Heart left ventricle (tissue), 13 donors: ENCODE results near the gene NOVA2.

Experiments
- CTCF ChIP-seq, 12 donors: fragments of 200-600 bp; sonication (generic) in 4 of 12; IDR thresholded peaks; one replicate each; pipeline versions ENCODE4 v1.5.0 to v1.8.0; 2018 to 2022; ENCODE audit warnings: antibody characterized with exemption in 12 of 12, mild to moderate bottlenecking in 5 of 12
- POLR2A ChIP-seq, 2 donors: fragments of 450-650 bp; IDR thresholded peaks; one replicate each; pipeline ENCODE4 v1.6.1; 2017; ENCODE audit warnings: antibody characterized with exemption in 2 of 2, mild to moderate bottlenecking in 2 of 2, moderate library complexity in 2 of 2
- donor health status: ischemic (EF 13 %, LVEDD 7.1; RV severe dilation, severe dysfunction).
- donor health status: DM: no; HTN: yes; CAD: no.
- donor health status: DM: no; HTN: no; CAD: no.
- donor health status: ischemic (EF 25% LVEDD 6.9; RV normal size, moderate dysfunction).
- donor health status: ischemic (EF 25% LVEDD 5.7; RV mildly dilated, moderate dysfunction).
- donor health status: ischemic (EF 35%, LVEDD 5.7; RV mildly dilated, moderate dysfunction).
- donor health status: nonischemic (EF 11% LVEDD 7.7; RV severe dilation, severe dysfunction).
- donor health status: DM: yes; HTN: yes; CAD: no.
- donor health status: PGD.
- donor health status: ischemic (EF 29% LVEDD 5.4; RV normal size, mild dysfunction).
- donor health status: nonischemic (EF 23%, LVEDD 6.1; RV moderate dilation, normal function).

GRCh38 chr19:46002678-46003275 lies 29.1 kb upstream of the NOVA2 start:
- TF ChIP-seq CTCF (IDR thresholded peaks at IDR 0.05) (no peak), POLR2A (IDR thresholded peaks at IDR 0.05) (no peak)
